Caco-2 (cell line): ENCODE results near the gene SEPTIN2. TPM values are rescaled to one million over a fixed set of nuclear protein-coding genes. Genes with fewer than 3 reads are reported as not detected.
A peak's percentile ranks its signal among the peaks of the same experiment; 100 is the strongest.

Experiments
- BruUV-seq: library from RNA; stranded (reverse); fragments of 400-500 nt; replicated peaks from 2 replicates; lab custom pipeline; 2021; lab: Mats Ljungman, UMichigan
- CTCF ChIA-PET: fragments of 300-600 bp; sonication (Branson Sonifier 250); formaldehyde crosslinking; loops from one replicate; lab custom pipeline; 2022; ENCODE audit warnings: antibody characterized with exemption; lab: Charles Lee
- POLR2A ChIA-PET: fragments of 300-600 bp; sonication (Branson Sonifier 250); formaldehyde crosslinking; loops from one replicate; lab custom pipeline; 2022; ENCODE audit warnings: antibody characterized with exemption; lab: Charles Lee
- DNase-seq, 2 experiments: peaks; one replicate each; pipeline versions ENCODE4 v3.0.0 to v3.0.0-alpha.2; 2020 to 2022
- H3K27me3 ChIP-seq: replicated peaks from 2 replicates; pipeline ENCODE4 v1.6.0; 2011; ENCODE audit warnings: low read length; ENCODE audit not compliant: control insufficient read depth, insufficient read depth
- H3K36me3 ChIP-seq: 2 replicates; pipeline ENCODE4 v1.5.1; 2011; ENCODE audit warnings: low read length; ENCODE audit not compliant: control insufficient read depth, insufficient read depth
- H3K4me1 ChIP-seq: fragments of 250-450 bp; sonication (Bioruptor Pico); 2 replicates; pipeline ENCODE4 v1.5.1; 2020; ENCODE audit warnings: mild to moderate bottlenecking
- H3K4me3 ChIP-seq: 2 replicates; pipeline ENCODE4 v1.5.1; 2011; ENCODE audit warnings: low read depth, mild to moderate bottlenecking, control low read depth, low read length
- H3K9me3 ChIP-seq: fragments of 250-450 bp; sonication (Bioruptor Pico); 2 replicates; pipeline ENCODE4 v1.5.1; 2020; ENCODE audit warnings: mild to moderate bottlenecking, moderate library complexity
- H3K27ac Mint-ChIP-seq: one replicate; pipeline ENCODE4 v1.8.0; 2022; ENCODE audit warnings: mixed read lengths; ENCODE audit not compliant: unreplicated experiment
- H3K27me3 Mint-ChIP-seq: one replicate; pipeline ENCODE4 v1.8.0; 2022; ENCODE audit warnings: mixed read lengths; ENCODE audit not compliant: insufficient read depth, unreplicated experiment
- H3K36me3 Mint-ChIP-seq: one replicate; pipeline ENCODE4 v1.8.0; 2022; ENCODE audit warnings: mild to moderate bottlenecking, mixed read lengths; ENCODE audit not compliant: insufficient read depth, unreplicated experiment
- H3K4me1 Mint-ChIP-seq: one replicate; pipeline ENCODE4 v1.8.0; 2022; ENCODE audit warnings: low read depth, mixed read lengths; ENCODE audit not compliant: unreplicated experiment
- H3K4me3 Mint-ChIP-seq: one replicate; pipeline ENCODE4 v1.8.0; 2022; ENCODE audit warnings: mild to moderate bottlenecking, moderate library complexity, mixed read lengths; ENCODE audit not compliant: unreplicated experiment
- H3K9me3 Mint-ChIP-seq: one replicate; pipeline ENCODE4 v1.8.0; 2022; ENCODE audit warnings: mixed read lengths; ENCODE audit not compliant: unreplicated experiment
- CTCF ChIP-seq, 2 experiments: fragments of 200-600 bp in 1 of 2; IDR thresholded peaks; 1 replicate in 1 of 2; 2 replicates in 1 of 2; pipeline versions ENCODE4 v1.5.1 to v1.8.0; 2011 to 2022; ENCODE audit warnings: antibody characterized with exemption in 1 of 2, control low read depth in 1 of 2, inconsistent platforms in 1 of 2, low read depth in 1 of 2, low read length in 1 of 2, mild to moderate bottlenecking in 1 of 2, moderate library complexity in 1 of 2; ENCODE audit not compliant: insufficient read depth in 1 of 2, severe bottlenecking in 1 of 2, unreplicated experiment in 1 of 2
- intact Hi-C: fragments of 100-400 bp; cut with micrococcal nuclease; formaldehyde crosslinking; loops from one replicate; pipeline ENCODE4 v1.10.0; 2022; ENCODE audit not compliant: unreplicated experiment
- total RNA-seq: library from RNA; stranded (reverse); gene quantifications from 2 replicates; pipeline ENCODE4 v1.2.3, GENCODE V29; 2022

The SEPTIN2 gene
- total RNA-seq, 1 experiment from 2014 or later, result 209 TPM

- Mint-ChIP-seq H3K27ac (peak overlapping the region; percentile 90), H3K4me1 (peaks cover 12% of the 10 kb centered on the region), H3K27me3 (no peaks in the 10 kb centered on the region), H3K4me3 (peak overlapping the region; percentile 58), H3K9me3 (no peaks in the 10 kb centered on the region), H3K36me3 (peaks cover 18% of the 10 kb centered on the region)
- POLR2A ChIA-PET, result no interaction called here
- no TSS peak for BruUV-seq
- DNase-seq, result no peak
- no peaks in the 10 kb centered on the region for H3K9me3 ChIP-seq
- peaks cover 37% of the 10 kb centered on the region for H3K4me1 ChIP-seq
- no peak overlapping the region for H3K4me3 ChIP-seq
- intact Hi-C loops, result loop anchor here (2.0 kb wide), 1 partner anchor 18 kb away; no protein-coding TSS in a partner anchor
- H3K36me3 ChIP-seq, result no peaks in the 10 kb centered on the region; the same call in 1 of the 2 replicates
- no peaks in the 10 kb centered on the region for H3K27me3 ChIP-seq
- no peak for TF ChIP-seq CTCF (IDR thresholded peaks at IDR 0.05; ENCODE audit: insufficient read depth in 1 of 2, low read depth in 1 of 2, low read length in 1 of 2, severe bottlenecking in 1 of 2, unreplicated experiment in 1 of 2)
- CTCF ChIA-PET, result interaction anchor here (0.7 kb wide), 2 partner anchors 17 to 283 kb away, joined by 3 to 4 read pairs; no protein-coding TSS in a partner anchor
Observed at GRCh38 chr2:241375300-241375699, 59.6 kb downstream of the SEPTIN2 start.

GRCh38 chr2:241376808-241377207, 61.1 kb downstream of the SEPTIN2 start:
- Histone ChIP-seq H3K27me3 (no peaks in the 10 kb centered on the region), H3K4me1 (peaks cover 37% of the 10 kb centered on the region), H3K9me3 (no peaks in the 10 kb centered on the region), H3K36me3 (no peaks in the 10 kb centered on the region; the same call in 1 of the 2 replicates), H3K4me3 (no peak overlapping the region)
- H3K27me3 Mint-ChIP-seq, result no peaks in the 10 kb centered on the region
- H3K27ac Mint-ChIP-seq, result peak overlapping the region; percentile 29
- ChIA-PET CTCF (no interaction called here), POLR2A (interaction anchor here (0.5 kb wide), 1 partner anchor 321 kb away, joined by 7 read pairs; no protein-coding TSS in a partner anchor)
- peaks cover 20% of the 10 kb centered on the region for H3K36me3 Mint-ChIP-seq
- H3K9me3 Mint-ChIP-seq, result no peaks in the 10 kb centered on the region
- BruUV-seq, result no TSS peak
- no peak overlapping the region for H3K4me3 Mint-ChIP-seq
- no peak for TF ChIP-seq CTCF (IDR thresholded peaks at IDR 0.05; ENCODE audit: insufficient read depth in 1 of 2, low read depth in 1 of 2, low read length in 1 of 2, severe bottlenecking in 1 of 2, unreplicated experiment in 1 of 2)
- intact Hi-C loops, result no loop called here
- peaks cover 7% of the 10 kb centered on the region for H3K4me1 Mint-ChIP-seq
- no peak for DNase-seq

GRCh38 chr2:241378816-241379215, 63.1 kb downstream of the SEPTIN2 start:
- H3K4me1 Mint-ChIP-seq, result peaks cover 7% of the 10 kb centered on the region
- no peak for TF ChIP-seq CTCF (IDR thresholded peaks at IDR 0.05; ENCODE audit: insufficient read depth in 1 of 2, low read depth in 1 of 2, low read length in 1 of 2, severe bottlenecking in 1 of 2, unreplicated experiment in 1 of 2)
- Histone ChIP-seq H3K27me3 (no peaks in the 10 kb centered on the region), H3K4me3 (no peak overlapping the region), H3K9me3 (no peaks in the 10 kb centered on the region), H3K36me3 (no peaks in the 10 kb centered on the region; the same call in 1 of the 2 replicates), H3K4me1 (peaks cover 26% of the 10 kb centered on the region)
- BruUV-seq, result no TSS peak
- H3K9me3 Mint-ChIP-seq, result no peaks in the 10 kb centered on the region
- no peak overlapping the region for H3K27ac Mint-ChIP-seq
- ChIA-PET POLR2A (no interaction called here), CTCF (no interaction called here)
- H3K27me3 Mint-ChIP-seq, result no peaks in the 10 kb centered on the region
- no peak overlapping the region for H3K4me3 Mint-ChIP-seq
- intact Hi-C loops, result no loop called here
- peaks cover 30% of the 10 kb centered on the region for H3K36me3 Mint-ChIP-seq
- no peak for DNase-seq
